ENCODE data around the gene GUCA2B. TPM values are rescaled to one million over a fixed set of nuclear protein-coding genes. Genes with fewer than 3 reads are reported as not detected.

GUCA2B gene
- total RNA-seq, 1 experiment from 2014 or later: not detected

DNA sequence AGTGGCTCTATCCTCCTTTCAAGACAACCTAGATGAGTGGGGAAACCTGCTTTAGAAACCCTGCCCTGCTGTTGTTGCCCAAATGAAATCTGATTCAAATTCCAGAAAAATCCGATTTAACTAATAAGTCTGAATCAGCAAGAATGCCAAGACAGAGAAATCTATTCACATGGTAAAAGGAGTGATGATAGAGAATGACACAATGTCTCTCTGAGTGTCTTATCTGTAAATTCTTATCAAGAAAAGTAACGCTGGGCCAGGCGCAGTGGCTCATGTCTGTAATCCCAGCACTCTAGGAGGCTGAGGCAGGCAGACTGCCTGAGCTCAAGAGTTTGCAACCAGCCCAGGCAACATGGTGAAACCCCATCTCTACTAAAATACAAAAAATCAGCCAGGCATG, 25.0 kb downstream of the GUCA2B start:
- Histone ChIP-seq H3K27me3 (ENCODE audit: control insufficient read depth, insufficient read depth, low read length) (no peaks in the 10 kb centered on the region), H3K27ac (ENCODE audit: low read length) (no peak overlapping the region), H3K9me3 (ENCODE audit: control insufficient read depth, insufficient read depth, low read depth, low read length) (no peaks in the 10 kb centered on the region), H3K36me3 (ENCODE audit: control insufficient read depth, insufficient read depth, low read length) (peaks cover 15% of the 10 kb centered on the region), H3K4me1 (ENCODE audit: control insufficient read depth, insufficient read depth, low read length) (no peaks in the 10 kb centered on the region; the same call in 1 of the 2 replicates), H3K4me3 (ENCODE audit: low read depth in 2 of 2, low read length in 2 of 2) (no peak overlapping the region)
- ChIA-PET CTCF (no interaction called here), POLR2A (no interaction called here)
- BruUV-seq (replicated peaks): no TSS peak
- DNase-seq (ENCODE audit: low read depth, low spot score) (no peak), ATAC-seq (no peak)
- intact Hi-C loops (cut with micrococcal nuclease; ENCODE audit: unreplicated experiment) (loop anchor here (5.0 to 10.0 kb wide), 2 partner anchors 137 to 159 kb away; partner anchors contain the start of gene FOXJ3), in situ Hi-C loops (cut with HindIII; ENCODE audit: low pct_unique_long_range_greater_than_20kb, low sequenced_read_pairs) (no loop called here)
- TF ChIP-seq SIN3A (IDR thresholded peaks at IDR 0.05; ENCODE audit: borderline replicate concordance, insufficient read depth, low read depth, low read length): no peak
- TF ChIP-seq, protein P1, sequence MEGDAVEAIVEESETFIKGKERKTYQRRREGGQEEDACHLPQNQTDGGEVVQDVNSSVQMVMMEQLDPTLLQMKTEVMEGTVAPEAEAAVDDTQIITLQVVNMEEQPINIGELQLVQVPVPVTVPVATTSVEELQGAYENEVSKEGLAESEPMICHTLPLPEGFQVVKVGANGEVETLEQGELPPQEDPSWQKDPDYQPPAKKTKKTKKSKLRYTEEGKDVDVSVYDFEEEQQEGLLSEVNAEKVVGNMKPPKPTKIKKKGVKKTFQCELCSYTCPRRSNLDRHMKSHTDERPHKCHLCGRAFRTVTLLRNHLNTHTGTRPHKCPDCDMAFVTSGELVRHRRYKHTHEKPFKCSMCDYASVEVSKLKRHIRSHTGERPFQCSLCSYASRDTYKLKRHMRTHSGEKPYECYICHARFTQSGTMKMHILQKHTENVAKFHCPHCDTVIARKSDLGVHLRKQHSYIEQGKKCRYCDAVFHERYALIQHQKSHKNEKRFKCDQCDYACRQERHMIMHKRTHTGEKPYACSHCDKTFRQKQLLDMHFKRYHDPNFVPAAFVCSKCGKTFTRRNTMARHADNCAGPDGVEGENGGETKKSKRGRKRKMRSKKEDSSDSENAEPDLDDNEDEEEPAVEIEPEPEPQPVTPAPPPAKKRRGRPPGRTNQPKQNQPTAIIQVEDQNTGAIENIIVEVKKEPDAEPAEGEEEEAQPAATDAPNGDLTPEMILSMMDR (IDR thresholded peaks at IDR 0.05): no peak
- TF ChIP-seq POLR2AphosphoS5 (IDR thresholded peaks at IDR 0.05; ENCODE audit: low read depth, low read length): no peak
- TF ChIP-seq, protein P2, sequence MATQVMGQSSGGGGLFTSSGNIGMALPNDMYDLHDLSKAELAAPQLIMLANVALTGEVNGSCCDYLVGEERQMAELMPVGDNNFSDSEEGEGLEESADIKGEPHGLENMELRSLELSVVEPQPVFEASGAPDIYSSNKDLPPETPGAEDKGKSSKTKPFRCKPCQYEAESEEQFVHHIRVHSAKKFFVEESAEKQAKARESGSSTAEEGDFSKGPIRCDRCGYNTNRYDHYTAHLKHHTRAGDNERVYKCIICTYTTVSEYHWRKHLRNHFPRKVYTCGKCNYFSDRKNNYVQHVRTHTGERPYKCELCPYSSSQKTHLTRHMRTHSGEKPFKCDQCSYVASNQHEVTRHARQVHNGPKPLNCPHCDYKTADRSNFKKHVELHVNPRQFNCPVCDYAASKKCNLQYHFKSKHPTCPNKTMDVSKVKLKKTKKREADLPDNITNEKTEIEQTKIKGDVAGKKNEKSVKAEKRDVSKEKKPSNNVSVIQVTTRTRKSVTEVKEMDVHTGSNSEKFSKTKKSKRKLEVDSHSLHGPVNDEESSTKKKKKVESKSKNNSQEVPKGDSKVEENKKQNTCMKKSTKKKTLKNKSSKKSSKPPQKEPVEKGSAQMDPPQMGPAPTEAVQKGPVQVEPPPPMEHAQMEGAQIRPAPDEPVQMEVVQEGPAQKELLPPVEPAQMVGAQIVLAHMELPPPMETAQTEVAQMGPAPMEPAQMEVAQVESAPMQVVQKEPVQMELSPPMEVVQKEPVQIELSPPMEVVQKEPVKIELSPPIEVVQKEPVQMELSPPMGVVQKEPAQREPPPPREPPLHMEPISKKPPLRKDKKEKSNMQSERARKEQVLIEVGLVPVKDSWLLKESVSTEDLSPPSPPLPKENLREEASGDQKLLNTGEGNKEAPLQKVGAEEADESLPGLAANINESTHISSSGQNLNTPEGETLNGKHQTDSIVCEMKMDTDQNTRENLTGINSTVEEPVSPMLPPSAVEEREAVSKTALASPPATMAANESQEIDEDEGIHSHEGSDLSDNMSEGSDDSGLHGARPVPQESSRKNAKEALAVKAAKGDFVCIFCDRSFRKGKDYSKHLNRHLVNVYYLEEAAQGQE (IDR thresholded peaks at IDR 0.05; ENCODE audit: insufficient read depth in 1 of 2, low read depth in 2 of 2, low read length in 1 of 2): no peak
- TF ChIP-seq TCF7L2 (IDR thresholded peaks at IDR 0.05; ENCODE audit: low read depth, low read length): no peak

DNA sequence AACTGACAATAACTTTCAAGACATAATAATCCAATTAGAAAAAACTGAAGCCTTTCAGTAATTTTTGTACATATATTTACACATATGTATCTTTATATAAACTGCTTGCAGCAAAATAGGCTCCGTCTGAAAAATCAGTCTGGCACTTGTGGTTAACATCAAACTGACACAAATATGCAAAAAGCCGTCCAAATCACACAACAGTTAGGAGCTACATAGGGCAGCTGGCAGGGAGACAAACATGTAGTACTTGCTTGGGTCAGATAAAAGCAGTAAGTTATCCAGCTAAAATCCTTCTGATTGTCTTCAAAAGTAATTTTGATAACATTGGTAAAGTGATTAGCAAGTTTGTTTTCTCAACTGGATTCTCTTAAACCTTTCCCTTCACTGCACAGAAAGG, 26.1 kb downstream of the GUCA2B start:
- ATAC-seq (no peak), DNase-seq (ENCODE audit: low read depth, low spot score) (no peak)
- Histone ChIP-seq H3K4me1 (ENCODE audit: control insufficient read depth, insufficient read depth, low read length) (no peaks in the 10 kb centered on the region), H3K9me3 (ENCODE audit: control insufficient read depth, insufficient read depth, low read depth, low read length) (no peaks in the 10 kb centered on the region), H3K36me3 (ENCODE audit: control insufficient read depth, insufficient read depth, low read length) (peaks cover 15% of the 10 kb centered on the region), H3K4me3 (ENCODE audit: low read depth in 2 of 2, low read length in 2 of 2) (no peak overlapping the region), H3K27me3 (ENCODE audit: control insufficient read depth, insufficient read depth, low read length) (no peaks in the 10 kb centered on the region), H3K27ac (ENCODE audit: low read length) (no peak overlapping the region)
- CTCF ChIA-PET: no interaction called here
- intact Hi-C loops (cut with micrococcal nuclease; ENCODE audit: unreplicated experiment) (loop anchor here (5.0 to 10.0 kb wide), 2 partner anchors 136 to 158 kb away; partner anchors contain the start of gene FOXJ3), in situ Hi-C loops (cut with HindIII; ENCODE audit: low pct_unique_long_range_greater_than_20kb, low sequenced_read_pairs) (no loop called here)
- TF ChIP-seq, protein P1 (IDR thresholded peaks at IDR 0.05): no peak
- no peak for TF ChIP-seq TCF7L2 (IDR thresholded peaks at IDR 0.05; ENCODE audit: low read depth, low read length)
- TF ChIP-seq, protein P2 (IDR thresholded peaks at IDR 0.05; ENCODE audit: insufficient read depth in 1 of 2, low read depth in 2 of 2, low read length in 1 of 2): no peak
- POLR2A ChIA-PET: no interaction called here
- BruUV-seq (replicated peaks): no TSS peak
